Measurements from ENCODE around the gene ATP1A2. TPM values are rescaled to one million over a fixed set of nuclear protein-coding genes. Genes with fewer than 3 reads are reported as not detected.
"Not testable (repeated sequence)": the region's sequence is repeated elsewhere in the genome, so short reads cannot be mapped to it uniquely, and the experiment has no call there.

ATP1A2 gene
- total RNA-seq, 2 experiments from 2014 or later: not detected

DNA sequence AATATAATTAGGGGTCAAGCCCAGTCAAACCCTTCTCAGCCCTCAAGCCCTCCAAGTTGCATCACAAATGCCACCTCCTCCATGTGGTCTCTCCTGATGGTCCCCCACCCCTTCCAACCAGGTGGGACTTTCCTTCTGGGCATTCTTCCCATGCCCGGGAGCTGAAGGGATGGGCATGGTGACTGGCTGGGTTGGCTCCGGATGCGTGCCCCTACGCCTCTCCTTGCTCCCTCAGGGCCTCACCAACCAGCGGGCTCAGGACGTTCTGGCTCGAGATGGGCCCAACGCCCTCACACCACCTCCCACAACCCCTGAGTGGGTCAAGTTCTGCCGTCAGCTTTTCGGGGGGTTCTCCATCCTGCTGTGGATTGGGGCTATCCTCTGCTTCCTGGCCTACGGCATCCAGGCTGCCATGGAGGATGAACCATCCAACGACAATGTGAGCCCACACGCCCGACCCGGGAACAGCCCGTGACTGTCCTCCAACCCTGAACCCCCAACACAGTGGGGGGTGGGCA, 7.5 kb downstream of the ATP1A2 start:
- peaks cover 8% of the 10 kb centered on the region for H3K27me3 Mint-ChIP-seq
- no peaks in the 10 kb centered on the region for H3K4me1 Mint-ChIP-seq
- POLR2A ChIA-PET: interaction anchor here (0.6 kb wide), 1 partner anchor 102 kb away, joined by 4 read pairs; no protein-coding TSS in a partner anchor
- H3K9me3 Mint-ChIP-seq: no peaks in the 10 kb centered on the region
- no peak for DNase-seq
- H3K27ac Mint-ChIP-seq: no peak overlapping the region
- H3K4me3 Mint-ChIP-seq: no peak overlapping the region
- H3K36me3 Mint-ChIP-seq (ENCODE audit: low read depth): no peaks in the 10 kb centered on the region
- CTCF ChIA-PET: interaction anchor here (1.5 kb wide), 1 partner anchor 129 kb away, joined by 4 read pairs; no protein-coding TSS in a partner anchor

DNA sequence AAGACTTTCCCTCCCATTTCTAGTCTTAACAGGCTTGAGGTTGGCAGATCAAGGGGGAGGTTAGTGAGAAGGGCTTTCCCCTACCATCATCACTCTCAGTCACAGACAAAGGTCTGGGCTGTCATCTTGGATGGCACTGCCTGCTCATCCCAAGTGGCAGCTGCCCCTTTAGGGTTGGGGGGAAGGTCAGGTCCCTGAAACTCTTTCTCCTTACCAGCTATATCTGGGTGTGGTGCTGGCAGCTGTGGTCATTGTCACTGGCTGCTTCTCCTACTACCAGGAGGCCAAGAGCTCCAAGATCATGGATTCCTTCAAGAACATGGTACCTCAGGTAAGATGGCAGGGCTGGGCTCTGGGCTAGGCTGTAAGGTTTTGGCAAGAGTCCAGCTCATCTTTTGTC, 8.2 kb downstream of the ATP1A2 start:
- Mint-ChIP-seq H3K36me3 (ENCODE audit: low read depth) (no peaks in the 10 kb centered on the region), H3K9me3 (no peaks in the 10 kb centered on the region), H3K4me3 (no peak overlapping the region), H3K4me1 (no peaks in the 10 kb centered on the region), H3K27ac (no peak overlapping the region), H3K27me3 (peaks cover 3% of the 10 kb centered on the region)
- POLR2A ChIA-PET: interaction anchor here (1.2 kb wide), 1 partner anchor 15 kb away, joined by 3 read pairs; no protein-coding TSS in a partner anchor
- no peak for DNase-seq
- CTCF ChIA-PET: no interaction called here

DNA sequence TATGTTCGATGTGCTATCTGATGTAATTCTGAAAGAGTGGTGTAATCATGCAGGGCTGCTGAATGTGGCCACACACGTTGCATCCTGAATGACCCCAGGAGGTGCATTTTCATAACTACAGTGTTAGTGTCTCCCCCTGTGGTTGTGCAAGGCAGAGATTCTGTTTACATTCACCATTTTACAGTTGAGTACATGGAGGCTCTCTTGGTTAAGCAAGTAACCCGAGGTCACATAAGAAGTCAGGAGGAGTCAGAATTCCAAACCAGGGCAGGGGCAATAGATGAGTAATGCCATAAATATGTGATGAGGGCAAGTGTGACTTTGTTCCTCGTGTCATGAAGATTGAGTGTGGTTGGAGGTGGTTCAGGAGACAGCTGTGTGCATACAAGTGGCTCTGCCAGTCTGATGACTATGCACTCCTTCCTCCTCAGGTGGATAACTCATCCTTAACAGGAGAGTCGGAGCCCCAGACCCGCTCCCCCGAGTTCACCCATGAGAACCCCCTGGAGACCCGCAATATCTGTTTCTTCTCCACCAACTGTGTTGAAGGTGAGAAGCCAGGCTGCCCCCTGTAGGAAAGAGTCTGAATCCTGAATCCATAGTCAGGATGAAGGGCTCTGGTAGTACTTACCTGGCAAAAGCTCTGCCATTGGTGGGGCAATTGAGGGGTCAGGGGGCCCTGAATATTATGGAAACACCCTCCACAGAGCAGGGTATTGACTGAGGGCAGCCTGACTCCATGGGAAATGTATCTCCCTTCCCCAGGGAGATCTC, 9.3 kb downstream of the ATP1A2 start:
- Mint-ChIP-seq H3K4me1 (no peaks in the 10 kb centered on the region), H3K27ac (no peak overlapping the region), H3K4me3 (no peak overlapping the region), H3K27me3 (peaks cover 4% of the 10 kb centered on the region), H3K9me3 (no peaks in the 10 kb centered on the region), H3K36me3 (ENCODE audit: low read depth) (no peaks in the 10 kb centered on the region)
- ChIA-PET CTCF (no interaction called here), POLR2A (interaction anchor here (1.2 kb wide), 1 partner anchor 16 kb away, joined by 3 read pairs; no protein-coding TSS in a partner anchor)
- no peak for DNase-seq

DNA sequence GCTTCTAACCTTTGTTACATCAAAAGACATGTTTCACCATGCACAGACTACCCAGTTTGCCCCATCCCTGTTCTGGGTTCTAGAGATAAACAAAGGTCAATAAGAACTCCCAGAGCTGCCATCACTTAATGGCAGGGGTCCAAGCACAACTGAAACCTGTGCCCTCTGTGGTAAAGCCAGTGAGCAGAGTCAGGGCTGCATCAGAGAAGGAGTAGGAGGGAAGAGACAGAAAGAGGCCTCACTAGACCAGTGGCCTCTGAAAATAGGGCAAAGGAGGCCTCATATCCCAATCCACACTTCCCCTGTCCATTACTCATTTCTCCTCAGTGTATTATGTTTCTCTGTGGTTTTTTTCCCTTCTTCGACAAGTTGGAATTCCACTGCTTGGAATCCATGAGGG, 10.2 kb downstream of the ATP1A2 start:
- Mint-ChIP-seq H3K27ac (no peak overlapping the region), H3K4me1 (no peaks in the 10 kb centered on the region), H3K4me3 (no peak overlapping the region), H3K27me3 (peaks cover 4% of the 10 kb centered on the region), H3K36me3 (ENCODE audit: low read depth) (no peaks in the 10 kb centered on the region), H3K9me3 (no peaks in the 10 kb centered on the region)
- ChIA-PET POLR2A (no interaction called here), CTCF (interaction anchor here (0.7 kb wide), 1 partner anchor 127 kb away, joined by 3 read pairs; no protein-coding TSS in a partner anchor)
- DNase-seq: no peak

DNA sequence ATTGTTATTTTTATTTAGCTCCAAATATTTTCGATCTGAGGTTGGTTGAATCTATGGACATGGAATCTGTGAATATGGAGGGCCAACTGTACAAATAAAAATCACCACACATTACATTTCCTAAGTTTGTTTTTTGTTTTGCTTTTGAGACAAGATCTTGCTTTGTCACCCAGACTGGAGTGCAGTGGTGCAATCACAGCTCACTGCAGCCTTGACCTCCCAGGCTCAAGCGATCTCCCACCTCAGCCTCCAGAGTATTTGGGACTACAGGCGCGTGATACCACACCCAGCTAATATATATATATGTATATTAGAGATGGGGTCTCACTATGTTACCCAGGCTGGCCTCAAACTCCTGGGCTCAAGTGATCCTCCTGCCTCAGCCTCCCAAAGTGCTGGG, 10.8 kb downstream of the ATP1A2 start:
- H3K27ac Mint-ChIP-seq; H3K27me3 Mint-ChIP-seq; H3K9me3 Mint-ChIP-seq; H3K4me1 Mint-ChIP-seq; DNase-seq; POLR2A ChIA-PET; H3K4me3 Mint-ChIP-seq; H3K36me3 Mint-ChIP-seq (ENCODE audit: low read depth): not testable (repeated sequence)
- CTCF ChIA-PET: interaction anchor here (0.7 kb wide), 1 partner anchor 126 kb away, joined by 3 read pairs; no protein-coding TSS in a partner anchor

DNA sequence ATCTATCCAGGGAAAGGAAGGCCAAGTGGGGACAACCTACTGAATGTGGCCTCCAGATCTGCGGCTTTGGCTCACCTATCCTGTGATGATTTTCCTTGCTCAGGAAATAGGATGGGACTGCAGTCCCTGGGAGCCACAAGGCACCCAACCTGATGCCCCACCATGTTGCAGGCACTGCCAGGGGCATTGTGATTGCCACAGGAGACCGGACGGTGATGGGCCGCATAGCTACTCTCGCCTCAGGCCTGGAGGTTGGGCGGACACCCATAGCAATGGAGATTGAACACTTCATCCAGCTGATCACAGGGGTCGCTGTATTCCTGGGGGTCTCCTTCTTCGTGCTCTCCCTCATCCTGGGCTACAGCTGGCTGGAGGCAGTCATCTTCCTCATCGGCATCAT, 11.8 kb downstream of the ATP1A2 start:
- Mint-ChIP-seq H3K27ac (no peak overlapping the region), H3K9me3 (no peaks in the 10 kb centered on the region), H3K36me3 (ENCODE audit: low read depth) (no peaks in the 10 kb centered on the region), H3K4me1 (no peaks in the 10 kb centered on the region), H3K27me3 (peaks cover 13% of the 10 kb centered on the region), H3K4me3 (no peak overlapping the region)
- ChIA-PET POLR2A (no interaction called here), CTCF (no interaction called here)
- DNase-seq: no peak

DNA sequence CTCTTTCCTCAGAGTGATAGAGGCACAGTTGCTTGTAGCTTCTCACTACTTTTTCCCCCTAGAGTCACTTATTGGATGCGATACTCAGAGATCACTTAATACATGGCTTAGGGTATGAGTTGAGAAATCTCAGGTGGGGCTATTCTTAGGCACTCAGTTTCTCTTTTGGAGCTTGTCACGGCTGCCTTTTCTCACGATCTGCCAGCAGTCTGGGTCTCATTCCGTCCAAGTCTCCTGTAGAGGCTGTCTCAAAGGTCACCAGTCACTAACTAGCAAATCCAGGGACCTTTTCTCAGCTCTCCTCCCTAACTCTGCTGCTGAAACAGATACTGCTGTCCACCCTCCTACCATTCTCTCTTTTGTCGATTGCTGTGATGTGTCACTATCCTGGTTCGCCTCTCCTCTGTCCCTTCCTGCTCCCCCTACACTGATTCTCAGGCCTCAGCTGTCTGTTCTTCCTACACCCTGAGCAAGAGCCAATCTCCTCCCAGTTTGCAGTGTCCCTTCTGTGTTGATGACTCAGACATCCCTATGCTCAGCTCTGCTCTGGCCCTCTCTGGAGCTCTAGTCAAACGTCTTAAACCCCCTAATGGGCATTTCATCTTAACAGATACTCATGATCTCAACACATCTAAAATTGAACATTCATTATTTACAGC, 12.4 kb downstream of the ATP1A2 start:
- no peaks in the 10 kb centered on the region for H3K36me3 Mint-ChIP-seq (ENCODE audit: low read depth)
- ChIA-PET CTCF (no interaction called here), POLR2A (no interaction called here)
- H3K4me3 Mint-ChIP-seq: no peak overlapping the region
- H3K9me3 Mint-ChIP-seq: no peaks in the 10 kb centered on the region
- H3K27me3 Mint-ChIP-seq: peaks cover 18% of the 10 kb centered on the region
- H3K4me1 Mint-ChIP-seq: no peaks in the 10 kb centered on the region
- no peak for DNase-seq
- H3K27ac Mint-ChIP-seq: no peak overlapping the region

DNA sequence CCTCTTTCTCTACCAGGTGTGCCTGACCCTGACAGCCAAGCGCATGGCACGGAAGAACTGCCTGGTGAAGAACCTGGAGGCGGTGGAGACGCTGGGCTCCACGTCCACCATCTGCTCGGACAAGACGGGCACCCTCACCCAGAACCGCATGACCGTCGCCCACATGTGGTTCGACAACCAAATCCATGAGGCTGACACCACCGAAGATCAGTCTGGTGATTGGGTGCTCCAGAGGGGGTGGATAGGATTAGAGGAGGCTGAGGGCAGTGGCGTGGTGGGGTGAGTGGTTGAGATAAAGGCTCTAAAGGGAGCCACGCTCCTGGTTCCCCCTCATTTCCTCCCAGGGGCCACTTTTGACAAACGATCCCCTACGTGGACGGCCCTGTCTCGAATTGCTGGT, 13.1 kb downstream of the ATP1A2 start:
- Mint-ChIP-seq H3K9me3 (no peaks in the 10 kb centered on the region), H3K4me1 (no peaks in the 10 kb centered on the region), H3K27me3 (peaks cover 18% of the 10 kb centered on the region), H3K36me3 (ENCODE audit: low read depth) (no peaks in the 10 kb centered on the region), H3K4me3 (no peak overlapping the region), H3K27ac (no peak overlapping the region)
- POLR2A ChIA-PET: no interaction called here
- CTCF ChIA-PET: no interaction called here
- DNase-seq: no peak

DNA sequence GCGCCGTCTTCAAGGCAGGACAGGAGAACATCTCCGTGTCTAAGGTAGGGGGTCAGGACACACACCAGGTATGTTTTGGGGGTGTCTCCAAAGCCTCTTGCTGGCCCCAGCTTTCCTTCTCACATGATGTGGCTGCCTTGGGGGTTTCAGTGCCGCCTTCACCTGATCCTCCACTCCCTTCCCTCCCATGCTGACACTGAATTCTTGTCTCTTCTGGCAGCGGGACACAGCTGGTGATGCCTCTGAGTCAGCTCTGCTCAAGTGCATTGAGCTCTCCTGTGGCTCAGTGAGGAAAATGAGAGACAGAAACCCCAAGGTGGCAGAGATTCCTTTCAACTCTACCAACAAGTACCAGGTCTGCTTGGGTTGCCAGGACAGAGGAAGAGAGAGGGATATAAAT, 13.5 kb downstream of the ATP1A2 start:
- Mint-ChIP-seq H3K4me3 (no peak overlapping the region), H3K9me3 (no peaks in the 10 kb centered on the region), H3K27me3 (peaks cover 18% of the 10 kb centered on the region), H3K36me3 (ENCODE audit: low read depth) (no peaks in the 10 kb centered on the region), H3K27ac (no peak overlapping the region), H3K4me1 (no peaks in the 10 kb centered on the region)
- ChIA-PET POLR2A (no interaction called here), CTCF (no interaction called here)
- no peak for DNase-seq

DNA sequence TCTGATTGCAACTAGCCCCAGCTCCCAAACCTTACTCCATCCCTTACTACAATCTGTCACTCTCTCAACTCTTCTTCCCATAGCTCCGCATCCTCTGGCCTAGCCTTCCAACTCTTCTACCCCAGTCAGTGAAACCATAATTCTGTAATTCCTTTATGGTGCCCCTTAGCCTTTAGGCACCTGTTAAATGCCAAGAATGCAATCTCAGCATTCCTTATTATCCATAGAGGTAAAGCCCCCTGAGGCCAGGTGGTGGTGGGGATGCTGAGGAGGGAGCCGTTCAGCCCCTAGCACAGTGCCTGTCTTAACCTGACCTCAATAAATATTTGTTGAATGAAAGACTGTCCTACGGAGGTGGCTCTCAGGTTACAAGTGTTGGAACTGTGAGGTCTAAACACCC, 14.0 kb downstream of the ATP1A2 start:
- Mint-ChIP-seq H3K27ac (no peak overlapping the region), H3K4me1 (no peaks in the 10 kb centered on the region), H3K36me3 (ENCODE audit: low read depth) (no peaks in the 10 kb centered on the region), H3K4me3 (no peak overlapping the region), H3K27me3 (peaks cover 18% of the 10 kb centered on the region), H3K9me3 (no peaks in the 10 kb centered on the region)
- ChIA-PET CTCF (no interaction called here), POLR2A (no interaction called here)
- no peak for DNase-seq

DNA sequence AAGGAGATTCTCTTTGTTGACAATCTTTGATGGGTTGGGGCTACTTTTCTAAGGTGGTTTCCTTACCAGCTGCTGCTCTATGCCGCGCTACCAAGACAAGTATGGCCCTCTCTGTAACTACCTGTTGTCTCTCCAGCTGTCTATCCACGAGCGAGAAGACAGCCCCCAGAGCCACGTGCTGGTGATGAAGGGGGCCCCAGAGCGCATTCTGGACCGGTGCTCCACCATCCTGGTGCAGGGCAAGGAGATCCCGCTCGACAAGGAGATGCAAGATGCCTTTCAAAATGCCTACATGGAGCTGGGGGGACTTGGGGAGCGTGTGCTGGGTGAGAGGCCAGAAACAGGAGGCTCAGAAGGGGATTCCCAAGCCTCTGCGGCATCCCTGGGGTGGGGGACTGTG, 14.4 kb downstream of the ATP1A2 start:
- DNase-seq: no peak
- no peaks in the 10 kb centered on the region for H3K9me3 Mint-ChIP-seq
- ChIA-PET POLR2A (no interaction called here), CTCF (interaction anchor here (0.7 kb wide), 1 partner anchor 52 kb away, joined by 3 read pairs; no protein-coding TSS in a partner anchor)
- H3K36me3 Mint-ChIP-seq (ENCODE audit: low read depth): no peaks in the 10 kb centered on the region
- H3K4me1 Mint-ChIP-seq: no peaks in the 10 kb centered on the region
- no peak overlapping the region for H3K27ac Mint-ChIP-seq
- H3K4me3 Mint-ChIP-seq: no peak overlapping the region
- H3K27me3 Mint-ChIP-seq: peaks cover 18% of the 10 kb centered on the region

DNA sequence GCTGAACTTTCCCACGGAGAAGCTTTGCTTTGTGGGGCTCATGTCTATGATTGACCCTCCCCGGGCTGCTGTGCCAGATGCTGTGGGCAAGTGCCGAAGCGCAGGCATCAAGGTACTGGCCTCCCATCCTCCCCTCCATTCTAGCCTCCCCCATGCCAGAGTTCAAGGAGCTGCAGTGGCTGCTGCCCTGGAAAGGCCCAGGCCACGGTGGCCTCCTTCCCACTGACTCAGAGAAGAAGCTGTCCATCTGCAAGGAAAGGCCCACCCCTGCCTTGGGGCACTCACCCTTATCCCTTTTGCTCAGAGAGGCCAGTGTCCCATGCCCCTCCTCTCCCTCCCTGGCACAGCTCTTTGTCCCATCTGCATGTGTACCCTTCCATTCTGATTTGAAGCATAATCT, 14.9 kb downstream of the ATP1A2 start:
- DNase-seq: no peak
- Mint-ChIP-seq H3K27ac (no peak overlapping the region), H3K36me3 (ENCODE audit: low read depth) (no peaks in the 10 kb centered on the region), H3K27me3 (peaks cover 18% of the 10 kb centered on the region), H3K9me3 (no peaks in the 10 kb centered on the region), H3K4me1 (no peaks in the 10 kb centered on the region), H3K4me3 (no peak overlapping the region)
- ChIA-PET CTCF (interaction anchor here (0.7 kb wide), 1 partner anchor 52 kb away, joined by 3 read pairs; no protein-coding TSS in a partner anchor), POLR2A (no interaction called here)

DNA sequence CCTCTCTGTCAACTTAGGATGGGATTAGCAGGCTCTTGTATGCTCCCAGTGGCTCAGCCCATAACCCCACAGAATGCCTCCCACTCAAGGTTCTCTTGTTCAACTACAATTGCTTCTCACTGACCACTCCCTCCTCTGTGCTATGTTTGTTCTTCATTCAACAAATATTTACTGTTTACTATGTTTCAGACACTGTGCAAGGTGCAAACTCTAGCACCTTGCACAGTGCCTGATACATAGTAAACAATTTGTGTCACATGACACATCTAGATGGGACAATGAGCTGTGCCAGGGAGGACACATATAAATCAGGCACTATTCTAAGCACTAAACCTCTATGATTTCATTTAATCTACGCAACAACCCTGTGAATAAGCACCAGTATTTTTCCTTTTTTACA, 15.4 kb downstream of the ATP1A2 start:
- ChIA-PET CTCF (no interaction called here), POLR2A (interaction anchor here (0.8 kb wide), 1 partner anchor 304 kb away, joined by 3 read pairs; the partner anchor contains the start of gene SLAMF8)
- Mint-ChIP-seq H3K27ac (no peak overlapping the region), H3K27me3 (peaks cover 18% of the 10 kb centered on the region), H3K36me3 (ENCODE audit: low read depth) (no peaks in the 10 kb centered on the region), H3K4me3 (no peak overlapping the region), H3K9me3 (no peaks in the 10 kb centered on the region), H3K4me1 (no peaks in the 10 kb centered on the region)
- no peak for DNase-seq
